NCI-H345 (cell line): ENCODE results near the gene CUL2.
"Not testable (repeated sequence)": the region's sequence is repeated elsewhere in the genome, so short reads cannot be mapped to it uniquely, and the experiment has no call there.

Experiments used
- DNase-seq: peaks from one replicate; lab custom pipeline; 2025; lab: John Stamatoyannopoulos, UW

The CUL2 gene

GRCh38 chr10:34978080-34978479, 112.1 kb downstream of the CUL2 start:
- no peak for DNase-seq

- DNase-seq = not testable (repeated sequence)
These were observed 113.7 kb downstream of the CUL2 start for GRCh38 chr10:34976380-34976910.

GRCh38 chr10:34974364-34975065, 115.6 kb downstream of the CUL2 start:
- not testable (repeated sequence) for DNase-seq

GRCh38 chr10:34973757-34974156, 116.4 kb downstream of the CUL2 start:
- DNase-seq = not testable (repeated sequence)

- DNase-seq = not testable (repeated sequence)
These were observed 117.0 kb downstream of the CUL2 start for GRCh38 chr10:34973121-34973520.

GRCh38 chr10:34972591-34972990, 117.5 kb downstream of the CUL2 start:
- DNase-seq = not testable (repeated sequence)

- not testable (repeated sequence) for DNase-seq
These were observed 118.4 kb downstream of the CUL2 start for GRCh38 chr10:34971606-34972334.

GRCh38 chr10:34969171-34969570, 121.0 kb downstream of the CUL2 start:
- no peak for DNase-seq

GRCh38 chr10:34967335-34967880, 122.7 kb downstream of the CUL2 start:
- DNase-seq = no peak

- no peak for DNase-seq
These were observed 123.7 kb downstream of the CUL2 start for GRCh38 chr10:34966451-34966850.

GRCh38 chr10:34966040-34966439, 124.1 kb downstream of the CUL2 start:
- DNase-seq = no peak

GRCh38 chr10:34964166-34964800, 125.9 kb downstream of the CUL2 start:
- no peak for DNase-seq

GRCh38 chr10:34962866-34963265, 127.3 kb downstream of the CUL2 start:
- DNase-seq = no peak

GRCh38 chr10:34960983-34961382, 129.2 kb downstream of the CUL2 start:
- DNase-seq = no peak

GRCh38 chr10:34959786-34960185, 130.4 kb downstream of the CUL2 start:
- DNase-seq = no peak

- no peak for DNase-seq
These were observed 130.8 kb downstream of the CUL2 start for GRCh38 chr10:34959321-34959720.
